Neural cell (in vitro differentiated cells): ENCODE data around the gene LRRC27.

Experiments
- EP300 ChIP-seq: fragments of 450-650 bp; conservative IDR thresholded peaks from 2 replicates; pipeline ENCODE4 v1.6.1; 2014; ENCODE audit warnings: antibody characterized with exemption, mild to moderate bottlenecking, moderate library complexity; ENCODE audit not compliant: poor library complexity, severe bottlenecking
- EZH2 ChIP-seq: fragments of 200-600, 300-800 bp; shearing (Covaris generic), sonication (generic); IDR thresholded peaks from 2 replicates; pipeline ENCODE4 v1.6.1; 2014; ENCODE audit warnings: antibody characterized with exemption, low read length, borderline replicate concordance, mild to moderate bottlenecking; ENCODE audit not compliant: insufficient read depth, poor library complexity, severe bottlenecking
- POLR2AphosphoS5 ChIP-seq: IDR thresholded peaks from 2 replicates; pipeline ENCODE4 v1.6.1; 2012
- RAD21 ChIP-seq: fragments of 450-650 bp; conservative IDR thresholded peaks from 2 replicates; pipeline ENCODE4 v1.6.1; 2014; ENCODE audit warnings: antibody characterized with exemption, mild to moderate bottlenecking, moderate library complexity
- TAF1 ChIP-seq: IDR thresholded peaks from 2 replicates; pipeline ENCODE4 v1.6.1; 2012; ENCODE audit warnings: low read depth
- TF ChIP-seq, protein P1 (sequence below): fragments of 450-650 bp; IDR thresholded peaks from 2 replicates; pipeline ENCODE4 v1.5.1; 2014; ENCODE audit warnings: antibody characterized with exemption, mild to moderate bottlenecking, moderate library complexity; ENCODE audit not compliant: poor library complexity, severe bottlenecking

DNA sequence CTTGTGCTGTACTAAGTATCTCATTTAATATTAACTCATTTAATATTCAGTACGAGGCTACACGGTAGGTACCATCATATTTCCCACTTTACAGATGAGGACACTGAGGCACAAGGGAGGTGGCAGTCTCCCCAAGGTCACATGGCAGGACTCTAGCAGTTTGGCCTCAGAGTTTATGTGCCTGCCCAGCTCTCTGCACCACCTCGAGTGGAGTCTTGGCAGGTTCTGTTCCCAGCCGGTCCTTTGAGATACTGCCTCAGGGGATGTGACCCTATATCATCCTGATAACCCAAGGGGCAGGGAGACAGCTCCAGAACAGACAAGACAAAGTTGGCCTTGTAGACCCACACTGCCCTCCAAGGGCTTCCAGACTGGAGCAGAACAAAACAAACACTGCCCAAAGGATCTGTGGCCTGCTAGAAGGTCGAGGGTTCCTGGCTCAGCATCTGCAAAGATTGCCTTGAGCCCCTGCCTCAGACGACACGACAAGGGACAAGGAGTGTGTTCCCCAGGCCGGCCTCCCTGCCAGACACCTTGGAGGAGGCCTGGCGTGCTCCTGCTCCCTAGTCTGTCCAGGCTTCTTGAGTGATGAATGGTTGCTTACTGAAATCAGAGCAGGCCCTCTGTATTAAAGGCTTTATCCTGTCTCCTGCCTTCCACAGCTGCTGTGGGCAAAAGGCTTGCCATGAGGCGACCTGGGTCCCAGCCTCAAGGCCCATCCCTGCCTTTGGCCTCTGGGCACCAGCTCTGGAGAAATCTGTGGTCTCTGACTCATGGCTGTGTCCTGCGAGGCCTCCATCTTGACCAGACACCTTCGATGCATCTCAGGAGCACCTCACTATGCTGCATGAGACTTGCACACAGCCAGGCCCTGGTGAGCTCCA is 61.1 kb downstream of the LRRC27 start:
- TF ChIP-seq EP300 (no peak), POLR2AphosphoS5 (no peak), TAF1 (no peak), RAD21 (no peak), EZH2 (no peak)
- TF ChIP-seq, protein P1, sequence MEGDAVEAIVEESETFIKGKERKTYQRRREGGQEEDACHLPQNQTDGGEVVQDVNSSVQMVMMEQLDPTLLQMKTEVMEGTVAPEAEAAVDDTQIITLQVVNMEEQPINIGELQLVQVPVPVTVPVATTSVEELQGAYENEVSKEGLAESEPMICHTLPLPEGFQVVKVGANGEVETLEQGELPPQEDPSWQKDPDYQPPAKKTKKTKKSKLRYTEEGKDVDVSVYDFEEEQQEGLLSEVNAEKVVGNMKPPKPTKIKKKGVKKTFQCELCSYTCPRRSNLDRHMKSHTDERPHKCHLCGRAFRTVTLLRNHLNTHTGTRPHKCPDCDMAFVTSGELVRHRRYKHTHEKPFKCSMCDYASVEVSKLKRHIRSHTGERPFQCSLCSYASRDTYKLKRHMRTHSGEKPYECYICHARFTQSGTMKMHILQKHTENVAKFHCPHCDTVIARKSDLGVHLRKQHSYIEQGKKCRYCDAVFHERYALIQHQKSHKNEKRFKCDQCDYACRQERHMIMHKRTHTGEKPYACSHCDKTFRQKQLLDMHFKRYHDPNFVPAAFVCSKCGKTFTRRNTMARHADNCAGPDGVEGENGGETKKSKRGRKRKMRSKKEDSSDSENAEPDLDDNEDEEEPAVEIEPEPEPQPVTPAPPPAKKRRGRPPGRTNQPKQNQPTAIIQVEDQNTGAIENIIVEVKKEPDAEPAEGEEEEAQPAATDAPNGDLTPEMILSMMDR: no peak
